Measurements from ENCODE around the gene NKX6-1.

DNA sequence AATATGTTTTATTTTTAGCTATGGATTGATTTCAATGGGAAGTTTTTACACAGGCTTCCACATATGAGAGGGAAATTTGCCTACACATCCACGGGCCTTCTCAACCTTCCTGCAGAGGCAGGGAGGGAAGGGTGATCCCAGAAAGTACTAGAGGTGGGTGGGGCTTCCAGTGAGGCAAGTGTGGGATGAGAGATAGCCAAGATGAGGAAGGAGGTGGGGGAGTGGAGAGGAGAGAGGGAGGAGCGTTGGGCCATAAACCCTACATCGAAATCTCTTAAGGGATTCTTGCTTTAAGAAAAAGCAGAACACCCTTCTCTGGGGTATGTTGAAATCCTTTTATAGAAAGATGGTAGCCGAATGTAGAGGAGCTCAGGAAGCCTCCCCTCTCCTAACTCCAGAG is 19.0 kb downstream of the NKX6-1 start:
- TF ChIP-seq, protein P1, sequence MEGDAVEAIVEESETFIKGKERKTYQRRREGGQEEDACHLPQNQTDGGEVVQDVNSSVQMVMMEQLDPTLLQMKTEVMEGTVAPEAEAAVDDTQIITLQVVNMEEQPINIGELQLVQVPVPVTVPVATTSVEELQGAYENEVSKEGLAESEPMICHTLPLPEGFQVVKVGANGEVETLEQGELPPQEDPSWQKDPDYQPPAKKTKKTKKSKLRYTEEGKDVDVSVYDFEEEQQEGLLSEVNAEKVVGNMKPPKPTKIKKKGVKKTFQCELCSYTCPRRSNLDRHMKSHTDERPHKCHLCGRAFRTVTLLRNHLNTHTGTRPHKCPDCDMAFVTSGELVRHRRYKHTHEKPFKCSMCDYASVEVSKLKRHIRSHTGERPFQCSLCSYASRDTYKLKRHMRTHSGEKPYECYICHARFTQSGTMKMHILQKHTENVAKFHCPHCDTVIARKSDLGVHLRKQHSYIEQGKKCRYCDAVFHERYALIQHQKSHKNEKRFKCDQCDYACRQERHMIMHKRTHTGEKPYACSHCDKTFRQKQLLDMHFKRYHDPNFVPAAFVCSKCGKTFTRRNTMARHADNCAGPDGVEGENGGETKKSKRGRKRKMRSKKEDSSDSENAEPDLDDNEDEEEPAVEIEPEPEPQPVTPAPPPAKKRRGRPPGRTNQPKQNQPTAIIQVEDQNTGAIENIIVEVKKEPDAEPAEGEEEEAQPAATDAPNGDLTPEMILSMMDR (IDR thresholded peaks at IDR 0.05), result no peak
- TF ChIP-seq POLR2AphosphoS5 (IDR thresholded peaks at IDR 0.05), result no peak

Measured in breast epithelium (tissue), 3 donors.